IMR-90 (cell line): ENCODE data around the gene FAM200C. TPM values are rescaled to one million over a fixed set of nuclear protein-coding genes. Genes with fewer than 3 reads are reported as not detected.
"Not testable (repeated sequence)": the region's sequence is repeated elsewhere in the genome, so short reads cannot be mapped to it uniquely, and the experiment has no call there.

Experiments used
- ATAC-seq: fragments of 200-7000 bp; cut with Tn5 transposase; 2 replicates; pipeline ENCODE4 v1.9.1; 2020; ENCODE audit warnings: low read depth, mild to moderate bottlenecking, moderate library complexity
- BruUV-seq: library from RNA; stranded (reverse); fragments of 400-500 nt; replicated peaks from 2 replicates; lab custom pipeline; 2021; lab: Mats Ljungman, UMichigan
- CTCF ChIA-PET: fragments of 300-600 bp; formaldehyde crosslinking; extraction: SDS; loops from one replicate; lab custom pipeline; 2021; ENCODE audit warnings: antibody characterized with exemption; lab: Yijun Ruan, JAX
- POLR2A ChIA-PET: fragments of 300-600 bp; sonication (Branson Sonifier 250); formaldehyde crosslinking; loops from one replicate; lab custom pipeline; 2022; ENCODE audit warnings: antibody characterized with exemption; ENCODE audit not compliant: unreplicated experiment; lab: Charles Lee
- DNase-seq: peaks from one replicate; pipeline ENCODE4 v3.0.0; 2013
- H2AFZ ChIP-seq: replicated peaks from 2 replicates; pipeline ENCODE3; 2013; ENCODE audit warnings: low read length, mild to moderate bottlenecking; ENCODE audit not compliant: poor library complexity
- H2AK5ac ChIP-seq: 2 replicates; pipeline ENCODE4 v1.6.1; 2013; ENCODE audit warnings: low read depth, low read length, inconsistent platforms
- H2AK9ac ChIP-seq: replicated peaks from 2 replicates; pipeline ENCODE3; 2013; ENCODE audit warnings: mild to moderate bottlenecking, low read depth, low read length, moderate library complexity; ENCODE audit not compliant: poor library complexity
- H2BK120ac ChIP-seq: 2 replicates; pipeline ENCODE4 v1.6.1; 2013; ENCODE audit warnings: low read depth, low read length, inconsistent platforms
- H2BK15ac ChIP-seq: 3 replicates; pipeline ENCODE4 v1.6.1; 2013; ENCODE audit warnings: low read depth, low read length, inconsistent platforms
- H2BK20ac ChIP-seq: 2 replicates; pipeline ENCODE4 v1.6.1; 2013; ENCODE audit warnings: low read depth, mild to moderate bottlenecking, inconsistent platforms, low read length, moderate library complexity
- H2BK5ac ChIP-seq: 2 replicates; pipeline ENCODE4 v1.6.1; 2013; ENCODE audit warnings: mild to moderate bottlenecking, low read depth, low read length, inconsistent platforms; ENCODE audit not compliant: poor library complexity, severe bottlenecking
- H3K14ac ChIP-seq: replicated peaks from 2 replicates; pipeline ENCODE4 v1.6.1; 2013; ENCODE audit warnings: low read depth, low read length, inconsistent platforms
- H3K18ac ChIP-seq: 2 replicates; pipeline ENCODE4 v1.6.1; 2013; ENCODE audit warnings: low read depth, low read length, control low read depth
- H3K23ac ChIP-seq: 2 replicates; pipeline ENCODE4 v1.6.1; 2013; ENCODE audit warnings: low read depth, low read length, inconsistent platforms
- H3K27ac ChIP-seq: 2 replicates; pipeline ENCODE4 v1.5.1; 2013; ENCODE audit warnings: mild to moderate bottlenecking, control low read depth, low read length; ENCODE audit not compliant: insufficient read depth
- H3K27me3 ChIP-seq: 2 replicates; pipeline ENCODE4 v1.6.1; 2013; ENCODE audit warnings: low read length; ENCODE audit not compliant: control insufficient read depth, insufficient read depth
- H3K36me3 ChIP-seq: 2 replicates; pipeline ENCODE4 v1.6.1; 2013; ENCODE audit warnings: low read length, mixed read lengths; ENCODE audit not compliant: control insufficient read depth, insufficient read depth
- H3K4ac ChIP-seq: 2 replicates; pipeline ENCODE4 v1.6.1; 2013; ENCODE audit warnings: low read depth, low read length, inconsistent platforms
- H3K4me1 ChIP-seq: 2 replicates; pipeline ENCODE4 v1.6.1; 2013; ENCODE audit warnings: low read length, mixed read lengths; ENCODE audit not compliant: control insufficient read depth, insufficient read depth
- H3K4me2 ChIP-seq: 2 replicates; pipeline ENCODE4 v1.6.1; 2013; ENCODE audit warnings: low read depth, mild to moderate bottlenecking, control low read depth, low read length, moderate library complexity
- H3K4me3 ChIP-seq: 2 replicates; pipeline ENCODE4 v1.5.1; 2013; ENCODE audit warnings: low read depth, mild to moderate bottlenecking, control low read depth, low read length, moderate library complexity; ENCODE audit not compliant: insufficient read depth
- H3K56ac ChIP-seq: 2 replicates; pipeline ENCODE4 v1.6.1; 2013; ENCODE audit warnings: low read length, inconsistent platforms; ENCODE audit not compliant: insufficient read depth; ENCODE audit errors: extremely low read depth
- H3K79me1 ChIP-seq, 2 experiments: 2 replicates each; pipeline ENCODE4 v1.6.1; 2013; ENCODE audit warnings: low read length in 2 of 2, inconsistent platforms in 1 of 2, low read depth in 1 of 2
- H3K9ac ChIP-seq: 2 replicates; pipeline ENCODE4 v1.6.1; 2013; ENCODE audit warnings: low read depth, low read length, control low read depth
- H3K9me1 ChIP-seq: 2 replicates; pipeline ENCODE4 v1.6.1; 2013; ENCODE audit warnings: low read length, inconsistent platforms; ENCODE audit not compliant: insufficient read depth
- H3K9me3 ChIP-seq: 2 replicates; pipeline ENCODE4 v1.6.1; 2013; ENCODE audit warnings: low read length; ENCODE audit not compliant: control insufficient read depth, insufficient read depth
- H4K20me1 ChIP-seq: 2 replicates; pipeline ENCODE4 v1.6.1; 2013; ENCODE audit warnings: low read length, inconsistent platforms; ENCODE audit not compliant: insufficient read depth
- H4K5ac ChIP-seq: 2 replicates; pipeline ENCODE4 v1.6.1; 2013; ENCODE audit warnings: mild to moderate bottlenecking, low read depth, low read length, control low read depth
- H4K8ac ChIP-seq, 2 experiments: 2 replicates each; pipeline ENCODE4 v1.6.1; 2013; ENCODE audit warnings: low read depth in 2 of 2, low read length in 2 of 2, control low read depth in 1 of 2, inconsistent platforms in 1 of 2
- H4K91ac ChIP-seq: 2 replicates; pipeline ENCODE4 v1.6.1; 2013; ENCODE audit warnings: low read depth, low read length, inconsistent platforms; ENCODE audit not compliant: insufficient read depth
- NFE2L2 ChIP-seq: fragments of 150-350 bp; IDR thresholded peaks from 2 replicates; pipeline ENCODE4 v1.6.1; 2016; ENCODE audit warnings: low read depth, mild to moderate bottlenecking, low read length
- WGBS, 2 experiments: methylation state at CpG; one replicate each; pipeline versions ENCODE4 v1.1.5 to v1.1.7; 2013; ENCODE audit warnings: missing lambda C conversion rate in 2 of 2; ENCODE audit not compliant: insufficient read length in 1 of 2; ENCODE audit errors: extremely low coverage in 2 of 2; 5-methylcytosine and 5-hydroxymethylcytosine counted together
- dilution Hi-C: fragments of 300-500 bp; cut with HindIII; formaldehyde crosslinking; loops from one replicate; pipeline ENCODE4 v1.14.3; 2018; ENCODE audit warnings: low sequenced_read_pairs; ENCODE audit not compliant: unreplicated experiment
- in situ Hi-C: fragments of 300-500 bp; cut with MboI; formaldehyde crosslinking; loops from 3 replicates; pipeline ENCODE4 v1.14.3; 2019; ENCODE audit warnings: low sequenced_read_pairs, inconsistent platforms, mixed read lengths
- intact Hi-C: fragments of 100-400 bp; cut with micrococcal nuclease; formaldehyde crosslinking; loops from 2 replicates; pipeline ENCODE4 v1.10.0; 2022
- polyA plus RNA-seq, 3 experiments: library from polyadenylated mRNA; depleted of rRNA; stranded (reverse); fragments of >200 nt; gene quantifications; 2 replicates each; pipeline ENCODE4 v1.2.3, GENCODE V29; 2012; ENCODE audit warnings: low replicate concordance in 1 of 3
- total RNA-seq: library from RNA; depleted of rRNA; stranded (reverse); fragments of >200 nt; gene quantifications from 2 replicates; pipeline ENCODE4 v1.2.3, GENCODE V29; 2012
- TF ChIP-seq, protein P1 (sequence below): fragments of 150-350 bp; IDR thresholded peaks from 2 replicates; pipeline ENCODE4 v1.6.1; 2017; ENCODE audit warnings: mild to moderate bottlenecking, antibody characterized with exemption, low read length, low read depth

The FAM200C gene
- total and polyA plus RNA-seq, 2 of the 4 experiments (the other 2 are of a cell fraction), result 1.7 to 6.3 TPM

DNA sequence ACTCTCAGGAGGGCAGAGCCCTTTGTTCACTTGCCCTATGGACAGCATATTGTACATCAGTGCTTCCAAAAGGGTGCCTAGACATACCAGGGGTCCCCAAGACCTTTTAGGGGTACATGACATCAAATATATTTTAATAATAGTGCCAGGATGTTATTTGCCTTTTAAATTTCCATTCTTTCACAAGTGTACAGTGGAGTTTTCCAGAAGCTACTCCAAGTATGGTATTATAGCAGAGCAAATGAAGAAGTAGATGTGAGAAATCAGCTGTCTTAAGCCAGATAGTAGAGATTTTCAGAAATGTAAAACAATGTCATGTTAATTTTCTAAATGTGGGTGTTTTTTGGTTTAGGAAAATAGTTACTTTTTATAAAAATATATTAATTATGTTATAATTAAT lies 37.4 kb upstream of the FAM200C start:
- intact Hi-C loops, result loop anchor here (10.0 kb wide), 1 partner anchor 1108 kb away; the partner anchor contains the start of gene GABRB2
- H4K5ac ChIP-seq, result no peak overlapping the region
- no peak overlapping the region for H3K23ac ChIP-seq
- POLR2A ChIA-PET, result no interaction called here
- H3K79me1 ChIP-seq, result no peaks in the 10 kb centered on the region
- H3K14ac ChIP-seq, result no peak overlapping the region
- no peak overlapping the region for H3K4me3 ChIP-seq
- no peak overlapping the region for H3K9ac ChIP-seq
- H2AFZ ChIP-seq, result no peak overlapping the region
- H3K27me3 ChIP-seq, result no peaks in the 10 kb centered on the region
- no peak overlapping the region for H2BK15ac ChIP-seq
- H4K8ac ChIP-seq, result no peak overlapping the region
- H2BK20ac ChIP-seq, result no peak overlapping the region
- no peak overlapping the region for H3K56ac ChIP-seq
- dilution Hi-C loops, result no loop called here
- no TSS peak for BruUV-seq
- no peak overlapping the region for H2BK120ac ChIP-seq
- no peak overlapping the region for H2BK5ac ChIP-seq
- H3K4ac ChIP-seq, result no peak overlapping the region
- DNase-seq (no peak), ATAC-seq (no peak)
- no peak overlapping the region for H3K4me2 ChIP-seq
- H2AK9ac ChIP-seq, result no peak overlapping the region
- no peaks in the 10 kb centered on the region for H3K36me3 ChIP-seq
- no peaks in the 10 kb centered on the region for H4K20me1 ChIP-seq
- H3K9me3 ChIP-seq, result no peaks in the 10 kb centered on the region
- H3K9me1 ChIP-seq, result no peaks in the 10 kb centered on the region
- peaks cover 3% of the 10 kb centered on the region; the same call in 1 of the 2 replicates for H3K4me1 ChIP-seq
- H4K91ac ChIP-seq, result no peak overlapping the region
- in situ Hi-C loops, result no loop called here
- H3K27ac ChIP-seq, result no peak overlapping the region
- CTCF ChIA-PET, result interaction anchor here (2.0 kb wide), 1 partner anchor 9 kb away, joined by 16 read pairs; no protein-coding TSS in a partner anchor
- no peak overlapping the region for H2AK5ac ChIP-seq
- TF ChIP-seq, protein P1, sequence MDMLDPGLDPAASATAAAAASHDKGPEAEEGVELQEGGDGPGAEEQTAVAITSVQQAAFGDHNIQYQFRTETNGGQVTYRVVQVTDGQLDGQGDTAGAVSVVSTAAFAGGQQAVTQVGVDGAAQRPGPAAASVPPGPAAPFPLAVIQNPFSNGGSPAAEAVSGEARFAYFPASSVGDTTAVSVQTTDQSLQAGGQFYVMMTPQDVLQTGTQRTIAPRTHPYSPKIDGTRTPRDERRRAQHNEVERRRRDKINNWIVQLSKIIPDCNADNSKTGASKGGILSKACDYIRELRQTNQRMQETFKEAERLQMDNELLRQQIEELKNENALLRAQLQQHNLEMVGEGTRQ, result no peak
- no peak for TF ChIP-seq NFE2L2
- H3K18ac ChIP-seq, result no peak overlapping the region

DNA sequence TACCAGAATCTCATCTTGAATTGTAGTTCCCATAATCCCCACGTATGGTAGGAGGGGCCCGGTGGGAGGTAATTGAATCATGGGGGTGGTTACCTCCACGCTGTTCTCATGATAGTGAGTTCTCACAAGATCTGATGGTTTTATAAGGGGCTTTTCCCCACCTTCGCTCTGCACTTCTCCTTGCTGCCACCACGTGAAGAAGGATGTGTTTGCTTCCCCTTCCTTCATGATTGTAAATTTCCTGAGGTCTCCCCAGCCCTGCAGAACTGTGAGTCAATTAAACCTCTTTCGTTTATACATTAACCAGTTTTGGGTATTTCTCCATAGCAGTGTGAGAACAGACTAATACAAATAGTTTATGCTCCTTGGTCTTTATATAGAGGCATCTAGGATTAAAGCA lies 36.8 kb upstream of the FAM200C start:
- H3K27ac ChIP-seq, H2BK5ac ChIP-seq, H3K9me1 ChIP-seq, H3K4me3 ChIP-seq, in situ Hi-C loops, ATAC-seq, H3K36me3 ChIP-seq, H3K27me3 ChIP-seq, H3K4ac ChIP-seq, H4K8ac ChIP-seq, H3K56ac ChIP-seq, H4K20me1 ChIP-seq, DNase-seq, H3K79me1 ChIP-seq, H3K9ac ChIP-seq, H2BK15ac ChIP-seq, H2BK120ac ChIP-seq, H3K4me1 ChIP-seq, BruUV-seq, CTCF ChIA-PET, H2BK20ac ChIP-seq, H3K14ac ChIP-seq, H3K23ac ChIP-seq, H3K18ac ChIP-seq, H2AK9ac ChIP-seq, POLR2A ChIA-PET, H3K9me3 ChIP-seq, dilution Hi-C loops, H3K4me2 ChIP-seq, H4K91ac ChIP-seq, H2AFZ ChIP-seq, H2AK5ac ChIP-seq, H4K5ac ChIP-seq: not testable (repeated sequence)
- intact Hi-C loops, result loop anchor here (10.0 kb wide), 1 partner anchor 1108 kb away; the partner anchor contains the start of gene GABRB2
- no CpG with 5 or more reads among the region's 6 CpGs for WGBS, 2 experiments
